MM.1S (cell line): ENCODE data around the gene CSNK1A1.

Source experiments
- DNase-seq: peaks from one replicate; pipeline ENCODE4 v3.0.0-alpha.2; 2015
- H2AFZ ChIP-seq: fragments of 300-600 bp; sonication (generic); 2 replicates; pipeline ENCODE4 v1.6.0; 2016; ENCODE audit warnings: antibody characterized with exemption, low read length
- H3F3A ChIP-seq: fragments of 300-600 bp; sonication (generic); 2 replicates; pipeline ENCODE4 v1.6.1; 2016; ENCODE audit warnings: mild to moderate bottlenecking, antibody characterized with exemption, low read length, moderate library complexity, mixed read lengths; ENCODE audit not compliant: insufficient read depth
- H3K27ac ChIP-seq: fragments of 300-600 bp; sonication (generic); 2 replicates; pipeline ENCODE4 v1.5.1; 2016; ENCODE audit warnings: mild to moderate bottlenecking, low read length
- H3K27me3 ChIP-seq: fragments of 300-600 bp; sonication (generic); replicated peaks from 2 replicates; pipeline ENCODE4 v1.6.0; 2016; ENCODE audit warnings: low read length; ENCODE audit not compliant: insufficient read depth
- H3K36me3 ChIP-seq: fragments of 300-600 bp; sonication (generic); replicated peaks from 2 replicates; pipeline ENCODE4 v1.6.1; 2016; ENCODE audit warnings: mild to moderate bottlenecking, low read length, mixed read lengths; ENCODE audit not compliant: insufficient read depth
- H3K4me1 ChIP-seq: fragments of 300-600 bp; sonication (generic); 2 replicates; pipeline ENCODE4 v1.6.1; 2016; ENCODE audit warnings: low read length, mixed read lengths
- H3K4me2 ChIP-seq: fragments of 300-600 bp; sonication (generic); 2 replicates; pipeline ENCODE4 v1.6.0; 2016; ENCODE audit warnings: low read depth, low read length
- H3K4me3 ChIP-seq: fragments of 300-600 bp; sonication (generic); 2 replicates; pipeline ENCODE4 v1.5.1; 2016; ENCODE audit warnings: low read length, mixed read lengths
- H3K79me2 ChIP-seq: fragments of 300-600 bp; sonication (generic); 2 replicates; pipeline ENCODE4 v1.6.1; 2016; ENCODE audit warnings: mixed run types, low read length, mixed read lengths
- H3K9ac ChIP-seq: fragments of 300-600 bp; sonication (generic); 2 replicates; pipeline ENCODE4 v1.6.1; 2016; ENCODE audit warnings: low read length, mixed read lengths
- H3K9me2 ChIP-seq: fragments of 300-600 bp; sonication (generic); replicated peaks from 2 replicates; pipeline ENCODE4 v1.6.1; 2016; ENCODE audit warnings: mild to moderate bottlenecking, low read length, mixed read lengths; ENCODE audit not compliant: insufficient read depth
- H3K9me3 ChIP-seq: fragments of 300-600 bp; sonication (generic); replicated peaks from 2 replicates; pipeline ENCODE4 v1.6.1; 2016; ENCODE audit warnings: mild to moderate bottlenecking, low read length, mixed read lengths; ENCODE audit not compliant: insufficient read depth
- H4K20me1 ChIP-seq: fragments of 300-600 bp; sonication (generic); 2 replicates; pipeline ENCODE4 v1.6.1; 2016; ENCODE audit warnings: mild to moderate bottlenecking, low read length, moderate library complexity, mixed read lengths; ENCODE audit not compliant: insufficient read depth
- EZH2 ChIP-seq: fragments of 300-600 bp; sonication (generic); optimal IDR thresholded peaks from 2 replicates; pipeline ENCODE3; 2017; ENCODE audit warnings: low read depth, mild to moderate bottlenecking, antibody characterized with exemption, low read length, mixed read lengths
- EZH2phosphoT487 ChIP-seq: fragments of 300-600 bp; sonication (generic); IDR thresholded peaks from 2 replicates; pipeline ENCODE4 v1.6.1; 2018; ENCODE audit warnings: antibody characterized with exemption, low read length
- TF ChIP-seq, protein P1 (sequence below): fragments of 300-600 bp; sonication (generic); IDR thresholded peaks from 2 replicates; pipeline ENCODE4 v1.5.1; 2016; ENCODE audit warnings: antibody characterized with exemption, low read length, mixed read lengths

Gene CSNK1A1

DNA sequence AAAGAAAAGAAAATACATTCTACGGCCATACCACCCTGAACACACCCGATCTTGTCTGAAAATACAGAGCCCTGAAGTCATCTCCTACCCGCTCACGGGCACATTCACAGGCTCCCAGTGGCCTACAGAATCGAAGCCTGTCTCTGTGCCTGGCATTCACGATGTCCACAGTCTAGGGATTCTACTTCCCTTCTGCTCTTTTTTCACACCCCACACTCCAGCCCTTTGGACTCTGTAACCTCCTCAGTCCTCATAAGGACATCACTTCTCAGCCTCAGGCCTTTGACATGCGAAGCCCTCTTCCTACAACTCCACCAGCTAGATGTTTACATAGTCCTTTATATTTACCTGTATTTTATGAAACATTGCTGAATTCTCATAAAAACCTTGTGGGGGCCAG, 77.8 kb downstream of the CSNK1A1 start:
- H3K79me2 ChIP-seq = no peaks in the 10 kb centered on the region
- no peaks in the 10 kb centered on the region for H3K36me3 ChIP-seq
- no peak overlapping the region for H3K27ac ChIP-seq
- no peaks in the 10 kb centered on the region for H3K9me3 ChIP-seq
- no peak for TF ChIP-seq EZH2phosphoT487
- TF ChIP-seq, protein P1, sequence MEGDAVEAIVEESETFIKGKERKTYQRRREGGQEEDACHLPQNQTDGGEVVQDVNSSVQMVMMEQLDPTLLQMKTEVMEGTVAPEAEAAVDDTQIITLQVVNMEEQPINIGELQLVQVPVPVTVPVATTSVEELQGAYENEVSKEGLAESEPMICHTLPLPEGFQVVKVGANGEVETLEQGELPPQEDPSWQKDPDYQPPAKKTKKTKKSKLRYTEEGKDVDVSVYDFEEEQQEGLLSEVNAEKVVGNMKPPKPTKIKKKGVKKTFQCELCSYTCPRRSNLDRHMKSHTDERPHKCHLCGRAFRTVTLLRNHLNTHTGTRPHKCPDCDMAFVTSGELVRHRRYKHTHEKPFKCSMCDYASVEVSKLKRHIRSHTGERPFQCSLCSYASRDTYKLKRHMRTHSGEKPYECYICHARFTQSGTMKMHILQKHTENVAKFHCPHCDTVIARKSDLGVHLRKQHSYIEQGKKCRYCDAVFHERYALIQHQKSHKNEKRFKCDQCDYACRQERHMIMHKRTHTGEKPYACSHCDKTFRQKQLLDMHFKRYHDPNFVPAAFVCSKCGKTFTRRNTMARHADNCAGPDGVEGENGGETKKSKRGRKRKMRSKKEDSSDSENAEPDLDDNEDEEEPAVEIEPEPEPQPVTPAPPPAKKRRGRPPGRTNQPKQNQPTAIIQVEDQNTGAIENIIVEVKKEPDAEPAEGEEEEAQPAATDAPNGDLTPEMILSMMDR = no peak
- no peak for TF ChIP-seq EZH2
- no peaks in the 10 kb centered on the region for H3K9me2 ChIP-seq
- no peaks in the 10 kb centered on the region for H3K27me3 ChIP-seq
- no peak overlapping the region for H3K4me2 ChIP-seq
- no peak for DNase-seq
- no peak overlapping the region for H3K9ac ChIP-seq
- H3K4me3 ChIP-seq = no peak overlapping the region
- H3F3A ChIP-seq = no peaks in the 10 kb centered on the region
- H4K20me1 ChIP-seq = no peaks in the 10 kb centered on the region
- H3K4me1 ChIP-seq = no peaks in the 10 kb centered on the region
- H2AFZ ChIP-seq = no peak overlapping the region

DNA sequence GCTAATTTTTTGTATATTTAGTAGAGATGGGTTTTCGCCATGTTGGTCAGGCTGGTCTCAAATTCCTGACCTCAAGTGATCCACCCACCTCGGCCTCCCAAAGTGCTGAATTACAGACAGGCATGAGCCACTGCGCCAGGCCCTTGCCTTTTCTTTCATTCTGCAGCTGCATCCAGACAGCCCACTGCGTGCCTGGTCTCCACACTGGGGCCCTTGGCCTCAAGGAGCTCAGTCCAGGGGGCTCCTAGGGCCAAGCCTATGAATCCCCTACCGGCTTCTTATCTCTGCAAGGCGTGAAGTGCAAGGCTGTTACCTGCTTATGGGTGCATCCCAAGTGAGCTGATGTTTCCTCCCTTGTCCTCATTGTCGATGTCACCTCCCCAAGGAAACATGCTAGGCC, 78.8 kb downstream of the CSNK1A1 start:
- no peaks in the 10 kb centered on the region for H3F3A ChIP-seq
- H3K36me3 ChIP-seq = no peaks in the 10 kb centered on the region
- no peak overlapping the region for H3K4me3 ChIP-seq
- H3K4me1 ChIP-seq = no peaks in the 10 kb centered on the region
- H3K27ac ChIP-seq = no peak overlapping the region
- DNase-seq = no peak
- TF ChIP-seq, protein P1 = no peak
- TF ChIP-seq EZH2phosphoT487 (no peak), EZH2 (no peak)
- no peaks in the 10 kb centered on the region for H3K9me3 ChIP-seq
- no peak overlapping the region for H2AFZ ChIP-seq
- no peak overlapping the region for H3K4me2 ChIP-seq
- H3K27me3 ChIP-seq = no peaks in the 10 kb centered on the region
- no peak overlapping the region for H3K9ac ChIP-seq
- no peaks in the 10 kb centered on the region for H3K9me2 ChIP-seq
- H3K79me2 ChIP-seq = no peaks in the 10 kb centered on the region
- H4K20me1 ChIP-seq = no peaks in the 10 kb centered on the region

DNA sequence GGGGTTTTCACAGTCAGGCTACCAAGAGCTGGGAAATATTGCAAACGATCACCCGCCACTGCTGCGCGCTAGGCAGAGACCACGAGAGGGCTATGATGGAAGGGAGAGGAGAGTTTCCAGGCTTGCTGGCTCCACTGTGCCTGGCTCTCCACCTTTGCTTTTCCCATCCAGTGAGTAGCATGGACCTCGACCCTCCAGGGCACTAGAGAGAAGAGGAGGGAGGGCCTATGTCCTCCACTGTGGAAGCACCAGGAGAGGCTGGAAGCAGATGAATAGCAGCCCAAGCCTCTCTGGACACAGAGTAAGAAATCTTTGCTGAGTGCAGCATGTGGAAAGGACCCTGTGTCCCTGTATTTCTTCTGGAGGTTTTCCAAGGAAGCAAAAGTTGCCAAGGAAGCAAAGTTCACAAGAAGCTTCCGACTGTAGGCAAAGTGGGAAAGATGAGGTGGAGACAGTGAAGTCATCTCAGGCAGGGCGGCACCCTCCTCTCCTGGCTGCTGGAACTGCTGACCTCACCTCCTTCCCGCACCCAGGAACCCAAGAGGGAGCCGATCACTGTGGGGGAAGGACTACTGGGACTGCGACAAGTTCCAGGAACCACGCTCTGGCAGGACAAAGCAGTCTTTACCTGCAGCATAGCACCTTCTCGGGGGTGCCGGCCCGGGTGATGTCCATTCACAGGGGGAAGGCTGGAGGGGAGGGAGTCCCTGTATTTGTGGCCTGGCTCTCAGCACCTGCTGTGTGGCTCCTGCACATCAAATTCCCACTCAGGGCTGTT, 79.6 kb downstream of the CSNK1A1 start:
- Histone ChIP-seq H3K4me1 (no peaks in the 10 kb centered on the region), H3F3A (no peaks in the 10 kb centered on the region), H4K20me1 (no peaks in the 10 kb centered on the region), H3K4me3 (no peak overlapping the region), H3K4me2 (no peak overlapping the region), H3K27ac (no peak overlapping the region), H3K36me3 (no peaks in the 10 kb centered on the region), H2AFZ (no peak overlapping the region), H3K79me2 (no peaks in the 10 kb centered on the region), H3K9ac (no peak overlapping the region), H3K9me2 (no peaks in the 10 kb centered on the region), H3K9me3 (no peaks in the 10 kb centered on the region), H3K27me3 (no peaks in the 10 kb centered on the region)
- TF ChIP-seq EZH2phosphoT487 (no peak), EZH2 (no peak)
- TF ChIP-seq, protein P1 = no peak
- no peak for DNase-seq
